Coronary artery (tissue), 2 donors: ENCODE measurements around the gene FLG2.
"Not testable (repeated sequence)": the region's sequence is repeated elsewhere in the genome, so short reads cannot be mapped to it uniquely, and the experiment has no call there.

Experiments
- DNase-seq: peaks from one replicate; pipeline ENCODE4 v3.0.0-alpha.2; 2017; ENCODE audit warnings: low spot score
- H3K27ac ChIP-seq, 2 donors: fragments of 200-600 bp; sonication (generic); one replicate each; pipeline ENCODE4 v1.5.1; 2016 to 2019
- H3K4me3 ChIP-seq: fragments of 200-600 bp; sonication (generic); 2 replicates; pipeline ENCODE4 v1.5.1; 2016; ENCODE audit warnings: mild to moderate bottlenecking, moderate library complexity
- CTCF ChIP-seq: fragments of 200-600 bp; sonication (generic); IDR thresholded peaks from one replicate; pipeline ENCODE4 v1.5.1; 2019; ENCODE audit warnings: antibody characterized with exemption

The FLG2 gene

GRCh38 chr1:152313970-152314369 lies 45.8 kb downstream of the FLG2 start:
- no peak for TF ChIP-seq CTCF
- DNase-seq, result no peak
- Histone ChIP-seq H3K4me3 (no peak overlapping the region), H3K27ac (no peak overlapping the region)

- TF ChIP-seq CTCF, result no peak
- DNase-seq, result no peak
- Histone ChIP-seq H3K27ac (no peak overlapping the region), H3K4me3 (no peak overlapping the region)
Measured at GRCh38 chr1:152313319-152313801, 46.4 kb downstream of the FLG2 start.

GRCh38 chr1:152312169-152312568 lies 47.6 kb downstream of the FLG2 start:
- DNase-seq, H3K27ac ChIP-seq, H3K4me3 ChIP-seq: not testable (repeated sequence)

- H3K4me3 ChIP-seq, result no peak overlapping the region
- TF ChIP-seq CTCF, result no peak
- no peak overlapping the region for H3K27ac ChIP-seq
- DNase-seq, result no peak
Measured at GRCh38 chr1:152309955-152310354, 49.9 kb downstream of the FLG2 start.

GRCh38 chr1:152309320-152309901 lies 50.4 kb downstream of the FLG2 start:
- not testable (repeated sequence) for H3K27ac ChIP-seq, H3K4me3 ChIP-seq, DNase-seq

- not testable (repeated sequence) for DNase-seq, H3K27ac ChIP-seq, H3K4me3 ChIP-seq
Measured at GRCh38 chr1:152308758-152309157, 51.0 kb downstream of the FLG2 start.

GRCh38 chr1:152307970-152308369 lies 51.8 kb downstream of the FLG2 start:
- not testable (repeated sequence) for DNase-seq, H3K27ac ChIP-seq, H3K4me3 ChIP-seq

GRCh38 chr1:152306123-152306522 lies 53.7 kb downstream of the FLG2 start:
- not testable (repeated sequence) for DNase-seq, H3K27ac ChIP-seq, H3K4me3 ChIP-seq

GRCh38 chr1:152304773-152305172 lies 55.0 kb downstream of the FLG2 start:
- H3K27ac ChIP-seq, DNase-seq, H3K4me3 ChIP-seq: not testable (repeated sequence)

GRCh38 chr1:152303139-152303872 lies 56.5 kb downstream of the FLG2 start:
- H3K4me3 ChIP-seq, H3K27ac ChIP-seq, DNase-seq: not testable (repeated sequence)
